HCT116 (cell line): ENCODE results near the gene TNRC6C.

Experiments used
- CEBPB ChIP-seq: IDR thresholded peaks from 2 replicates; pipeline ENCODE4 v1.6.1; 2012; ENCODE audit warnings: low read depth
- EGR1 ChIP-seq: IDR thresholded peaks from 2 replicates; pipeline ENCODE4 v1.6.1; 2012; ENCODE audit warnings: low read depth
- POLR2A ChIP-seq: IDR thresholded peaks from 2 replicates; pipeline ENCODE4 v1.7.0; 2011; ENCODE audit warnings: borderline replicate concordance; ENCODE audit not compliant: insufficient read depth, insufficient read length; ENCODE audit errors: extremely low read depth
- SP1 ChIP-seq: IDR thresholded peaks from 2 replicates; pipeline ENCODE4 v1.6.1; 2012; ENCODE audit warnings: low read depth
- TCF7L2 ChIP-seq: IDR thresholded peaks from 2 replicates; pipeline ENCODE4 v1.7.0; 2011; ENCODE audit warnings: borderline replicate concordance, inconsistent platforms; ENCODE audit not compliant: insufficient read depth, insufficient read length; ENCODE audit errors: extremely low read depth
- TF ChIP-seq, protein P1 (sequence below), 3 experiments: fragments of 200-600 bp in 1 of 3; sonication (generic) in 1 of 3; IDR thresholded peaks in 2 of 3; conservative IDR thresholded peaks in 1 of 3; 2 replicates each; pipeline ENCODE4 v1.5.1; 2012 to 2017; ENCODE audit warnings: low read depth in 2 of 3, low read length in 2 of 3, antibody characterized with exemption in 1 of 3, borderline replicate concordance in 1 of 3, control low read depth in 1 of 3, mild to moderate bottlenecking in 1 of 3, mixed read lengths in 1 of 3, mixed run types in 1 of 3, moderate library complexity in 1 of 3; ENCODE audit not compliant: insufficient read depth in 1 of 3
- TF ChIP-seq, protein P2 (sequence below): IDR thresholded peaks from 2 replicates; pipeline ENCODE4 v1.6.1; 2011; ENCODE audit warnings: mild to moderate bottlenecking, low read length, moderate library complexity; ENCODE audit not compliant: insufficient replicate concordance; ENCODE audit errors: extremely low read depth

DNA sequence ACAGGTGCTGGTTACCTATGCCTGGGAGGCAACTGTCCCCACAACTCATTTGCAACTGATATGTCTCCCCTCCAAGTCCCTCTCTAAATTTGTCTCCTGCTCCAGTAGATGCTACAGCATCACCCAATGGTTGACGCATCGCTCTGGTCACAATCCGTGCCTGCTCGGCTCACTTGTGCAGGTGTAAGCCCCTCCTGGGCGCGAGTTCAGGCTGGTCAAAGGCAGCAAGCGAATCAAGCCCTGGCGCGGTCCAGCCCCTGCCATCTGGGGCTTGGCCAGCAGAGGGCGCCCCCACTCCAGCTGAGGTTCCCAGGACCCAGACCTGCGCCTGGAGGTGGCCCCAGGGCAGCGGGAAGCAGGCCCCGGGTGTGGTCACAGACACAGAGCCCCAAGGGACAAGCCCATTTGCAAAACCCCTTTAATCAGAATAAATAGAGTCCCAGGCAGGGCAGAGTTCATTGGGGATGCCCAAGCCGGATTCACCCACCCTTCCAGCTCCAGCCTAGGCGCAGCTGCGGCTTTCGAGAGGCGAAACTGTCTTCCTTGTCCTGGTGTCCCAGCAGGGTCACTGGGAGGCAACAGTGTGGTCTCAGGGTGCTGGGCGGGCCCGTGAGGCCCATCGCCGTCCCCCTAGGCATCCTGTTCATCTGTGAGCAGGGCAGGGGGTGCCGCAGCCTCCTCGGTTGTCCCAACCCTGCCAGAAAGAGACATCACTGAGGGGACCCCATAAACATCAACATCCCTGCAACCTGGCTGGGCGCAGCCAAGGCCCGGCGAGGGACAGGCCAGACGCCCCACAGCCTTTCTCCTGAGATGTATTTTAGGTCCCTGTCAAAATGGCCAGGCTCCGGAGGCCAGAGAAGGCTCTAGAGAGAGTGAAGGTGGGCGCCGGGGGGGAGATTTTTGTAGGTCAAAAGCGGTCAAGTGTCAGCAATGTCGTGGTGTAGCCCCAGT, 154.3 kb downstream of the TNRC6C start:
- TF ChIP-seq, protein P1, sequence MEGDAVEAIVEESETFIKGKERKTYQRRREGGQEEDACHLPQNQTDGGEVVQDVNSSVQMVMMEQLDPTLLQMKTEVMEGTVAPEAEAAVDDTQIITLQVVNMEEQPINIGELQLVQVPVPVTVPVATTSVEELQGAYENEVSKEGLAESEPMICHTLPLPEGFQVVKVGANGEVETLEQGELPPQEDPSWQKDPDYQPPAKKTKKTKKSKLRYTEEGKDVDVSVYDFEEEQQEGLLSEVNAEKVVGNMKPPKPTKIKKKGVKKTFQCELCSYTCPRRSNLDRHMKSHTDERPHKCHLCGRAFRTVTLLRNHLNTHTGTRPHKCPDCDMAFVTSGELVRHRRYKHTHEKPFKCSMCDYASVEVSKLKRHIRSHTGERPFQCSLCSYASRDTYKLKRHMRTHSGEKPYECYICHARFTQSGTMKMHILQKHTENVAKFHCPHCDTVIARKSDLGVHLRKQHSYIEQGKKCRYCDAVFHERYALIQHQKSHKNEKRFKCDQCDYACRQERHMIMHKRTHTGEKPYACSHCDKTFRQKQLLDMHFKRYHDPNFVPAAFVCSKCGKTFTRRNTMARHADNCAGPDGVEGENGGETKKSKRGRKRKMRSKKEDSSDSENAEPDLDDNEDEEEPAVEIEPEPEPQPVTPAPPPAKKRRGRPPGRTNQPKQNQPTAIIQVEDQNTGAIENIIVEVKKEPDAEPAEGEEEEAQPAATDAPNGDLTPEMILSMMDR (IDR thresholded peaks at IDR 0.05 in 2 of 3, conservative IDR thresholded peaks at IDR 0.05 in 1 of 3; ENCODE audit: borderline replicate concordance in 1 of 3, insufficient read depth in 1 of 3, low read depth in 2 of 3, low read length in 2 of 3), result peak; percentile 97 to 100 (median 100)
- no peak for TF ChIP-seq EGR1
- TF ChIP-seq POLR2A, result no peak
- TF ChIP-seq TCF7L2, result no peak
- TF ChIP-seq SP1, result no peak
- TF ChIP-seq, protein P2, sequence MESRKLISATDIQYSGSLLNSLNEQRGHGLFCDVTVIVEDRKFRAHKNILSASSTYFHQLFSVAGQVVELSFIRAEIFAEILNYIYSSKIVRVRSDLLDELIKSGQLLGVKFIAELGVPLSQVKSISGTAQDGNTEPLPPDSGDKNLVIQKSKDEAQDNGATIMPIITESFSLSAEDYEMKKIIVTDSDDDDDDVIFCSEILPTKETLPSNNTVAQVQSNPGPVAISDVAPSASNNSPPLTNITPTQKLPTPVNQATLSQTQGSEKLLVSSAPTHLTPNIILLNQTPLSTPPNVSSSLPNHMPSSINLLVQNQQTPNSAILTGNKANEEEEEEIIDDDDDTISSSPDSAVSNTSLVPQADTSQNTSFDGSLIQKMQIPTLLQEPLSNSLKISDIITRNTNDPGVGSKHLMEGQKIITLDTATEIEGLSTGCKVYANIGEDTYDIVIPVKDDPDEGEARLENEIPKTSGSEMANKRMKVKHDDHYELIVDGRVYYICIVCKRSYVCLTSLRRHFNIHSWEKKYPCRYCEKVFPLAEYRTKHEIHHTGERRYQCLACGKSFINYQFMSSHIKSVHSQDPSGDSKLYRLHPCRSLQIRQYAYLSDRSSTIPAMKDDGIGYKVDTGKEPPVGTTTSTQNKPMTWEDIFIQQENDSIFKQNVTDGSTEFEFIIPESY, result no peak
- TF ChIP-seq CEBPB, result no peak
